ENCODE data around the gene OSBPL10. TPM values are rescaled to one million over a fixed set of nuclear protein-coding genes. Genes with fewer than 3 reads are reported as not detected.

Gene OSBPL10
- total RNA-seq, 1 donor from 2014 or later: 45.4 TPM

DNA sequence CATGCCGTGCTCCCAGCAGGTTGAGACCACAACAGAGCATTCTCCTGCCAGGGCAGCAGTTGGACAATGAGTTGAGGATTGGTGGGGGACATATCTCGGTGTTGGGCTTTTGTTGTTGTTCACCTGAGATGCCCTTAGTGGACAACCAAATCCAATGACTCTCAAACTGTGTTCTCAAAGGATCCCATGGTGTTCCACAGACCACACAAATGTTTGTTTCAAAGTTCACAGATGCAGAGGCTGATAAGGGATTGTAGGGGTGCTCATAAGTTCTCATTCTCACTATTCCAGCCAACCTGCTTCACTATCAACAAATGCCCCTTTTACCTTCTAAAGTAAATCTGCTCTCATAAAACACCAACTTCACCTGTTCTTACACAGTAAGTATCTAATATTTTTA, 159.9 kb downstream of the OSBPL10 start:
- H3K9me3 Mint-ChIP-seq (ENCODE audit: low read depth): no peaks in the 10 kb centered on the region
- no peak overlapping the region for H3K4me3 Mint-ChIP-seq (ENCODE audit: unreplicated experiment)
- no peak overlapping the region for H3K27ac Mint-ChIP-seq (ENCODE audit: unreplicated experiment)
- peaks cover 1% of the 10 kb centered on the region for H3K36me3 Mint-ChIP-seq (ENCODE audit: low read depth)
- DNase-seq (ENCODE audit: low spot score): no peak
- peaks cover 1% of the 10 kb centered on the region for H3K4me1 Mint-ChIP-seq (ENCODE audit: low read depth)
- H3K27me3 Mint-ChIP-seq (ENCODE audit: low read depth): no peaks in the 10 kb centered on the region
- TF ChIP-seq, protein P1, sequence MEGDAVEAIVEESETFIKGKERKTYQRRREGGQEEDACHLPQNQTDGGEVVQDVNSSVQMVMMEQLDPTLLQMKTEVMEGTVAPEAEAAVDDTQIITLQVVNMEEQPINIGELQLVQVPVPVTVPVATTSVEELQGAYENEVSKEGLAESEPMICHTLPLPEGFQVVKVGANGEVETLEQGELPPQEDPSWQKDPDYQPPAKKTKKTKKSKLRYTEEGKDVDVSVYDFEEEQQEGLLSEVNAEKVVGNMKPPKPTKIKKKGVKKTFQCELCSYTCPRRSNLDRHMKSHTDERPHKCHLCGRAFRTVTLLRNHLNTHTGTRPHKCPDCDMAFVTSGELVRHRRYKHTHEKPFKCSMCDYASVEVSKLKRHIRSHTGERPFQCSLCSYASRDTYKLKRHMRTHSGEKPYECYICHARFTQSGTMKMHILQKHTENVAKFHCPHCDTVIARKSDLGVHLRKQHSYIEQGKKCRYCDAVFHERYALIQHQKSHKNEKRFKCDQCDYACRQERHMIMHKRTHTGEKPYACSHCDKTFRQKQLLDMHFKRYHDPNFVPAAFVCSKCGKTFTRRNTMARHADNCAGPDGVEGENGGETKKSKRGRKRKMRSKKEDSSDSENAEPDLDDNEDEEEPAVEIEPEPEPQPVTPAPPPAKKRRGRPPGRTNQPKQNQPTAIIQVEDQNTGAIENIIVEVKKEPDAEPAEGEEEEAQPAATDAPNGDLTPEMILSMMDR (IDR thresholded peaks at IDR 0.05): no peak

DNA sequence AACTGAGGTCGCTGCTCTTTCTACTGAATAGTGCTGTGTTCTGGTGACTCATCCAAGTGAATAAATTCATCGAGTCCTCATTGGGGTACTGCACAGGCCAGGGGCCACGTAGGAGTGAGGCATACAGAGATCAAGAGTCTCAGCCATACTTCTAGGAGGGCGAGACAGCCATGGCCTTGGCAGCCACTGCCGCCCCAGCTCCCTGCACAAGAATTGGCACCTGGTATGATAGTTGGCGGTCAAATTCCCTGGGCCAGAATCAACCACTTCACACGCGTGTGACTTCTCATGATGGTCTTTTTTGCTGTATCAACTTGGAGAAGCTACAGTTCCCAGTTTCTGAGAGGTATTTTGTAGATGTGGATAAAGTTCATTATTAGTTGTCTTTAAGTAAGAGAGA, 161.6 kb downstream of the OSBPL10 start:
- no peak overlapping the region for H3K4me3 Mint-ChIP-seq (ENCODE audit: unreplicated experiment)
- peaks cover 1% of the 10 kb centered on the region for H3K36me3 Mint-ChIP-seq (ENCODE audit: low read depth)
- H3K9me3 Mint-ChIP-seq (ENCODE audit: low read depth): no peaks in the 10 kb centered on the region
- H3K4me1 Mint-ChIP-seq (ENCODE audit: low read depth): peaks cover 16% of the 10 kb centered on the region
- H3K27me3 Mint-ChIP-seq (ENCODE audit: low read depth): no peaks in the 10 kb centered on the region
- DNase-seq (ENCODE audit: low spot score): no peak
- no peak overlapping the region for H3K27ac Mint-ChIP-seq (ENCODE audit: unreplicated experiment)
- TF ChIP-seq, protein P1 (IDR thresholded peaks at IDR 0.05): no peak

DNA sequence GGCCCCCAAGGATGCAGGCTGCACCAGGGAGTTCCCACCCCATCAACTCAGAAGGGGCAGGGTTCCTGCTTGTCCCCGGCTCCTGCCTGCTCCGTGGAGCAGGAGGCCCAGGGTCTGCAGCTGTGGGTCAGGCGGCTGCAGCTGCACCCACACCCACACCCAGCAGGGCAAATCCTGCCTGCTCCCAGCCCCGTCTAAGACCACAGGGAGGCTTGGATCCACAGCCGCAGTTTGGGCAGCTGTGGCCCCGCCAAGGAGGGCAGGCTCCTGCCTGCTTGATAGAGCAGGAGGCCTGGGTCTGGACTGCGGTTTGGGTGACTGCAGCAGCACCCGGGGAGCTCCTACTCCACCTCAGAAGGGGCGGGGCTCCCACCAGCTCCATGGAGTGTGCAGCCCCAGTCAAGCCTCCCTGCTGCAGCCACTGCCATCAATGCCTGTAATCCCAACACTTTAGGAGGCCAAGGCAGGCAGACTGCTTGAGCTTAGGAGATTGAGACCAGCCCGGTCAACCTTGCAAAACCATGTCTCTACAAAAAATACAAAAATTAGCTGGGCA, 163.6 kb downstream of the OSBPL10 start:
- TF ChIP-seq, protein P1 (IDR thresholded peaks at IDR 0.05): no peak
- H3K27me3 Mint-ChIP-seq (ENCODE audit: low read depth): no peaks in the 10 kb centered on the region
- no peak overlapping the region for H3K27ac Mint-ChIP-seq (ENCODE audit: unreplicated experiment)
- H3K4me1 Mint-ChIP-seq (ENCODE audit: low read depth): peaks cover 27% of the 10 kb centered on the region
- peaks cover 1% of the 10 kb centered on the region for H3K36me3 Mint-ChIP-seq (ENCODE audit: low read depth)
- H3K9me3 Mint-ChIP-seq (ENCODE audit: low read depth): no peaks in the 10 kb centered on the region
- H3K4me3 Mint-ChIP-seq (ENCODE audit: unreplicated experiment): no peak overlapping the region
- DNase-seq (ENCODE audit: low spot score): no peak

DNA sequence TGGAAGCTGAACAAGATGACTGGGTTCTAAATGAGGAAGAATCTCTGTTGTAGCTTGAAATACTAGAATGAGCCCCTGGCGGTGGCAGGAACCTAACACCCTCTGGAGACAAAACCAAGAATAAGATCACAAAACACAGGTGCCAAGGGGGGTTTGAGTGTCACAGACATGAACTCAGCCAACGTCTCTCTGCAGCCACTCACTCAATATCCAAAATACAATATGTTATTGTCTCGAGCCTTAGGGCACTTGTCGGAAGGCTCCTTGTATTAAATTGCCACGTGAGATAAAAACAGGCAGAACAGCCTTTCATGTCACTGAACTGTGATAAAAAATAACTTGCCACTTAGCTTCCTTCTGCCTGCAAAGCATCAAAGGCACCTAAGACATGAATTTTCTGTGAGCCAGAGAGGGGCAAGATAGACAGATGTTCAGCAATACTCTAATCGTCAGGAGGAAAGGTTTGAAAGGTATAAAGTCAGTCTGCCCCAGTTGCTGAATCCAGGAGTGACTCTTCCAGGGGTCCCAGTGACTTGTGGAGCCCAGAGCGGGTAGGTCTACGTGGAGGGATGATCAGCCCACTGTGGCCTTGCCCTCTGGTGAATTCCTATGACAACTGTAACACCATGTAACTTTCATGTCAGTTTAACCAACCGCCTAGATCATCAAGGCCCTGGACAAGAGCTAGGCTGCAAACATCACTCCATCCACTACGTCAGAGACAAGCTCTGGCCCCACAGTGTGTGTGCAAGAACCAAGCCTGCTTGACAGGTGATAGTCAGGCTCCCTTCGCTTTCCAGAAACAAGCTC, 165.2 kb downstream of the OSBPL10 start:
- peak overlapping the region; percentile 70 for H3K27ac Mint-ChIP-seq (ENCODE audit: unreplicated experiment)
- no peak overlapping the region for H3K4me3 Mint-ChIP-seq (ENCODE audit: unreplicated experiment)
- H3K9me3 Mint-ChIP-seq (ENCODE audit: low read depth): no peaks in the 10 kb centered on the region
- peaks cover 30% of the 10 kb centered on the region for H3K4me1 Mint-ChIP-seq (ENCODE audit: low read depth)
- H3K27me3 Mint-ChIP-seq (ENCODE audit: low read depth): no peaks in the 10 kb centered on the region
- TF ChIP-seq, protein P1 (IDR thresholded peaks at IDR 0.05): peak; percentile 19
- DNase-seq (ENCODE audit: low spot score): no peak
- peaks cover 1% of the 10 kb centered on the region for H3K36me3 Mint-ChIP-seq (ENCODE audit: low read depth)

DNA sequence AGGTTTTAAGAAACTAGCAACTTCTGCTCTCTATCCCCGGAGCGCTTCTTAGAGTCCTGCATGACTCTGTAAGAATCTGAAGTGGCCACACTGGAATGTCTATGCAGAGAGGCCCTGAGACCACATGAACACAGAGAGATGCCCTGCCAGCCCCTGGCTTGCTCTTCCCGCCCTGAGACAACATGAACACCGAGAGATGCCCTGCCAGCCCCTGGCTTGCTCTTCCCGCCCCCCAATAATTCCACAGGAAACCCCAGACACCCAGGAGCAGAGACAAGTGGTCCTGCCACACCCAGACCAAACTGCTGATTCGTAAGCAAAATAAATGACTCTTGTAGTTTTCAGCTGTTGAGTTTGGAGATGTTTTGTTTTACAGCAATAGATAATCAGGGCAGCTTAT, 166.1 kb downstream of the OSBPL10 start:
- Mint-ChIP-seq H3K36me3 (ENCODE audit: low read depth) (peaks cover 1% of the 10 kb centered on the region), H3K4me1 (ENCODE audit: low read depth) (peaks cover 30% of the 10 kb centered on the region), H3K27me3 (ENCODE audit: low read depth) (no peaks in the 10 kb centered on the region), H3K27ac (ENCODE audit: unreplicated experiment) (peak overlapping the region; percentile 70), H3K4me3 (ENCODE audit: unreplicated experiment) (no peak overlapping the region), H3K9me3 (ENCODE audit: low read depth) (no peaks in the 10 kb centered on the region)
- DNase-seq (ENCODE audit: low spot score): no peak
- TF ChIP-seq, protein P1 (IDR thresholded peaks at IDR 0.05): no peak
